ENCODE data around the gene OR4N2. TPM values are rescaled to one million over a fixed set of nuclear protein-coding genes. Genes with fewer than 3 reads are reported as not detected.
"Not testable (repeated sequence)": the region's sequence is repeated elsewhere in the genome, so short reads cannot be mapped to it uniquely, and the experiment has no call there.

Gene OR4N2, protein sequence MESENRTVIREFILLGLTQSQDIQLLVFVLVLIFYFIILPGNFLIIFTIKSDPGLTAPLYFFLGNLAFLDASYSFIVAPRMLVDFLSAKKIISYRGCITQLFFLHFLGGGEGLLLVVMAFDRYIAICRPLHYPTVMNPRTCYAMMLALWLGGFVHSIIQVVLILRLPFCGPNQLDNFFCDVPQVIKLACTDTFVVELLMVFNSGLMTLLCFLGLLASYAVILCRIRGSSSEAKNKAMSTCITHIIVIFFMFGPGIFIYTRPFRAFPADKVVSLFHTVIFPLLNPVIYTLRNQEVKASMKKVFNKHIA
- not detected for total RNA-seq

DNA sequence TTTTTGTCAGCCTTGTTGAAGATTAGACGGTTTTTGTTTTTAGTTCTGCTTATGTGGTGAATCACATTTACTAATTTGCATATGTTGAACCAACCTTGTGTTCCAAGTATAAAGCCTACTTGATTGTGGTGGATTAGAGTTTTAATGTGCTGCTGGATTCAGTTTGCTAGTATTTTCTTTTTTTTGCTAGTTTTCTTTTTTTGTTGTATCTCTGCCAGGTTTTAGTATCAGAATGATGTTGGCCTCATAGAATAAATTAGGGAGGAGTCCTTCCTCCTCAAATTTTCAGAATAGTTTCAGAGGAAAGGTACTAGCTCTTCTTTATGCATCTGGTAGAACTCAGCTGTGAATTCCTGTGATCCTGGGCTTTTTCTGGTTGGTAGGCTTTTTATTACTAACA is at the start of gene OR4N2:
OR4N2 (plus strand) TSS at position 301 of the 400 bp plus-strand sequence. CDS start 23,679 bp downstream, outside the sequence.
- H3K4me1 ChIP-seq; H3K4me3 ChIP-seq; DNase-seq; H3K9me3 ChIP-seq; H3K27ac ChIP-seq; H3K27me3 ChIP-seq; ATAC-seq (ENCODE audit: low FRiP score in 2 of 2); H3K36me3 ChIP-seq: not testable (repeated sequence)
- 76 to 78% methylated on average over 1 of the region's 1 CpG for WGBS, 2 donors

DNA sequence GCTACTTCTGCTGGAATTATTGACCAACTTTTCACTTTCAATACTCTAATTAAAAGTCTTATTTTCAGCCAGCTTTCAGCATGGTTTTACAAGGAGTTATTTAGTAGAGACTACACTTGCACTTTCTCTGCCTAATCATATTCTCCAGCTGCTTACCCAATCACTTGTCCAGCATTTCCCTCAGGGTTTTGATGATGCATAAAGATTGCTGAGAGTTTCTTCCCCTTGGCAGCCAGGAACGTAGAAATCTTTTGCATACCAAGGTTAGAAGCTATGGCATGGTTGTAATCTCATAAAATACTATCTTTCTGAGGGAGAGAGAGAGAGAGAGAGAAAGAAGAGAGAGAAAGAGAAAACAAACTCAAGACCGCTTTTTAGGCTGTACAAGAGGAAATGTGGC is 49.4 kb upstream of the OR4N2 start:
- no peak overlapping the region for H3K4me3 ChIP-seq
- H3K36me3 ChIP-seq: no peaks in the 10 kb centered on the region
- no peak for ATAC-seq (ENCODE audit: low FRiP score in 2 of 2)
- H3K27ac ChIP-seq: no peak overlapping the region
- no peak for TF ChIP-seq POLR2A (IDR thresholded peaks at IDR 0.05)
- TF ChIP-seq, protein P1, sequence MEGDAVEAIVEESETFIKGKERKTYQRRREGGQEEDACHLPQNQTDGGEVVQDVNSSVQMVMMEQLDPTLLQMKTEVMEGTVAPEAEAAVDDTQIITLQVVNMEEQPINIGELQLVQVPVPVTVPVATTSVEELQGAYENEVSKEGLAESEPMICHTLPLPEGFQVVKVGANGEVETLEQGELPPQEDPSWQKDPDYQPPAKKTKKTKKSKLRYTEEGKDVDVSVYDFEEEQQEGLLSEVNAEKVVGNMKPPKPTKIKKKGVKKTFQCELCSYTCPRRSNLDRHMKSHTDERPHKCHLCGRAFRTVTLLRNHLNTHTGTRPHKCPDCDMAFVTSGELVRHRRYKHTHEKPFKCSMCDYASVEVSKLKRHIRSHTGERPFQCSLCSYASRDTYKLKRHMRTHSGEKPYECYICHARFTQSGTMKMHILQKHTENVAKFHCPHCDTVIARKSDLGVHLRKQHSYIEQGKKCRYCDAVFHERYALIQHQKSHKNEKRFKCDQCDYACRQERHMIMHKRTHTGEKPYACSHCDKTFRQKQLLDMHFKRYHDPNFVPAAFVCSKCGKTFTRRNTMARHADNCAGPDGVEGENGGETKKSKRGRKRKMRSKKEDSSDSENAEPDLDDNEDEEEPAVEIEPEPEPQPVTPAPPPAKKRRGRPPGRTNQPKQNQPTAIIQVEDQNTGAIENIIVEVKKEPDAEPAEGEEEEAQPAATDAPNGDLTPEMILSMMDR (IDR thresholded peaks at IDR 0.05): no peak
- no peak for TF ChIP-seq EP300 (IDR thresholded peaks at IDR 0.05)
- TF ChIP-seq POLR2AphosphoS5 (IDR thresholded peaks at IDR 0.05): no peak
- no peak for DNase-seq
- 26 to 31% methylated on average over 2 of the region's 2 CpGs for WGBS, 2 donors
- H3K9me3 ChIP-seq: no peaks in the 10 kb centered on the region
- H3K4me1 ChIP-seq: no peaks in the 10 kb centered on the region
- H3K27me3 ChIP-seq: no peaks in the 10 kb centered on the region

DNA sequence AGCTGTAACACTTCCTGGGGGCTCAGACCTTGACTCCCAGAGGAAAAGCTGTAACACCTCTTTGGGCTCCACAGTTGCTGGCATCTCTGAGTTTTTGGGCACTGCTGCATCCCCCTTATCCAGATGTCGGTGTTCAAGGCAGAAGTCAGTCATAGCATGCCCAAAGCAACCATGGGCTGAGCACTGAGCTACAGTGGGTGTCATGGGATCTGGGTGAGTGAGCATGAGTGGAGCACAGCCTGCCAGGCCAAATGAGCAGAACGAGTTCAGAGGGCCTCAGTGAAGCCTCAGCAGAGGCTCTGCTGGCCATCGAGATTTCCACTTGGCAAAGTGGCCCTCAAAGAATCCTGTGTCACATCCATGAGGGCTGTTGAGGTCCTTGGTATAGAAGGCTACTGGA is 32.1 kb upstream of the OR4N2 start:
- ATAC-seq (ENCODE audit: low FRiP score in 2 of 2): peak; percentile 34 to 57
- not testable (repeated sequence) for H3K36me3 ChIP-seq
- WGBS, 2 donors: 40 to 58% methylated on average over 3 of the region's 3 CpGs

DNA sequence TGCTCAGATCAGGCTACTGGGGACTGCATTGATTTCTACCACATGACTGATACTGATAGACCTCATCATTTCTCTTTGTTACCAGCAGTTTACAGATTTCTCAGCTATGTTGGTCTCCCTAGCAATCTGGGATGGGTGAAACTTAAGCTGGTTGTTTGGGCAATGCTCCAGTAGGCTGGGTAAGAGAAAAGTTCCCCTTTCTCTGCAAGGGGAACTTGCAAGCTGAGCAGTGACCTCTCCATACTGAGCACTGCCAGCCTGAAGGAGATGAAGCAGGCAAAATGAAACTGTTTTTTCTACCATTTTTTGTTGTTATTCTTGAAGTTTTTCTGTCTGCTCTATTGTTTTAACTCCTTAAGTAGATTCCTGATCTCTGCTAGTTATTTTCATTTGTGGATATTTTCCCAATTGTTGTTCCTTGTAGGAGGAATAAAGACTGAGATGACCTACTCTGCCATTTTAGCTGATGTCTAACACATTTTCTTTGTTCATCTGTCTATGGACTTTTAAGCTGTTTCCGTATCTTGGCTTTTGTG is 31.6 kb upstream of the OR4N2 start:
- DNase-seq (no peak), ATAC-seq (ENCODE audit: low FRiP score in 2 of 2) (peak in 1 of 2 donors; percentile 75)
- H3K9me3 ChIP-seq: peaks cover 0 to 14% (median 3%) of the 10 kb centered on the region in 4 donors
- no peak overlapping the region for H3K27ac ChIP-seq
- no peak for TF ChIP-seq POLR2AphosphoS5 (IDR thresholded peaks at IDR 0.05)
- no peak for TF ChIP-seq POLR2A (IDR thresholded peaks at IDR 0.05)
- TF ChIP-seq, protein P1 (IDR thresholded peaks at IDR 0.05): no peak
- TF ChIP-seq EP300 (IDR thresholded peaks at IDR 0.05): no peak
- no peak overlapping the region for H3K4me3 ChIP-seq
- WGBS, 2 donors: 87 to 95% methylated on average over 1 of the region's 1 CpG
- H3K27me3 ChIP-seq: no peaks in the 10 kb centered on the region
- no peaks in the 10 kb centered on the region for H3K36me3 ChIP-seq
- no peaks in the 10 kb centered on the region for H3K4me1 ChIP-seq

More for the DNA sequence above, 32.1 kb upstream of the OR4N2 start:
- not testable (repeated sequence) for H3K27ac ChIP-seq, DNase-seq, H3K4me3 ChIP-seq, H3K27me3 ChIP-seq, H3K4me1 ChIP-seq
- peaks cover 0 to 14% (median 3%) of the 10 kb centered on the region in 4 donors for H3K9me3 ChIP-seq

DNA sequence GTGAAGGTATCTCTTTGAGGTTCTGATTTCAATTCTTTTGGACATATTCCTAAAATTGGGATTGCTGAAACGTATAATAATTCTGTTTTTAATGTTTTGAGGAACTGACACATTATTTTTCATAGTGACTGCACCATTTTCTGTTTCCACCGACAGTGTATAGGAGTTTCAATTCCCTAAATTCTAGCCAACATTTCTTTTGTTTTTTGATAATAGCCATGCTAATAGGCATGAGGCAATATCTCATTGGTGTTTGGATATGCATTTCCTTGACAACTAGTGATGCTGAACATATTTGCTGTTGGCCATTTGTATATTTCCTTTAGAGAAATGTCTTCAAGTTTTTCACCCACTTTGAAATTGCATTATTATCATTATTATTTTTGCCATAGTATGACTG is 31.1 kb upstream of the OR4N2 start:
- not testable (repeated sequence) for H3K27me3 ChIP-seq, H3K4me1 ChIP-seq, DNase-seq, H3K27ac ChIP-seq, H3K4me3 ChIP-seq, H3K36me3 ChIP-seq
- peaks cover 0 to 14% (median 3%) of the 10 kb centered on the region in 4 donors for H3K9me3 ChIP-seq
- 45 to 47% methylated on average over 2 of the region's 2 CpGs for WGBS, 2 donors
- peak in 1 of 2 donors; percentile 73 for ATAC-seq (ENCODE audit: low FRiP score in 2 of 2)

DNA sequence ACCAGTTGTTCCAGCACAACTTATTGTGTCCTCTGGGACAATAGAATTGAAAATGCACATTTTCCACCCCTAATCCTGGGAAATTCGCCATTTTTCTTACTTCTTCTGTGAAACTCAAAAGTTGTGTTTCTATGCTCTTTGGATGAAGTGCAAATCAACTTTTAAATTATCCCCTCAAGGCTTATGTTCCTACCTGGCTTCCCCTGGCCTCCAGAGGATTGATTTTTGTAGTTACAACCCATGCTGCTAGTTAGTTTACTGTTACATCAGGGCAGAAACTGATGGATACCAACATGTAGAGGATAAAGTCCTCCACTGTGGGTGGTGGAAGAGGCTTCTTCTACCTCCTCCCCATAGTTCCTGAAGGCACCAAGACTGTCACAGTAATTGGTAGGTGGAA is 30.4 kb upstream of the OR4N2 start, which contains the start of gene OR4M1:
OR4M1 (plus strand) TSS at position 301 of the 400 bp plus-strand sequence. CDS start 6,819 bp downstream, outside the sequence.
- WGBS, 2 donors: 14 to 17% methylated on average over 1 of the region's 1 CpG
- peaks cover 0 to 14% (median 3%) of the 10 kb centered on the region in 4 donors for H3K9me3 ChIP-seq
- not testable (repeated sequence) for H3K4me1 ChIP-seq; H3K36me3 ChIP-seq; DNase-seq; ATAC-seq (ENCODE audit: low FRiP score in 2 of 2); H3K4me3 ChIP-seq; H3K27ac ChIP-seq; H3K27me3 ChIP-seq

DNA sequence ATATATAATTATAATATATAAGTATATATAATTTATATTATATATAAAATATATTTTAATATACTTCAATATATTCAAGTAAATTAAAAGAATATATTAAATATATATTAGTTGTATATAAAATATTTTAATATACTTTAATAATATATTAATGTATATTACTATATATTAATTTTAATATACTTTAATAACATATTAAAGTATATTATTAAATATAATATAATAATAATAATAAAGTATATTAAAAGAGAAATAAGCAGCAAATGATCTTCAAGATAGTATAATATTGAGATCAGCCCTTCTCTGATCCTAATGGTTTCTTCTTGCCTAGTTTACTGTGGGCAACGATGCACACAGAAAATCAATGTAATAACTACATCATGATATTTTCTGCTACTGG is 28.0 kb upstream of the OR4N2 start:
- H3K4me1 ChIP-seq: no peaks in the 10 kb centered on the region
- ATAC-seq (ENCODE audit: low FRiP score in 2 of 2): no peak
- WGBS, 2 donors: 67 to 70% methylated on average over 1 of the region's 1 CpG

DNA sequence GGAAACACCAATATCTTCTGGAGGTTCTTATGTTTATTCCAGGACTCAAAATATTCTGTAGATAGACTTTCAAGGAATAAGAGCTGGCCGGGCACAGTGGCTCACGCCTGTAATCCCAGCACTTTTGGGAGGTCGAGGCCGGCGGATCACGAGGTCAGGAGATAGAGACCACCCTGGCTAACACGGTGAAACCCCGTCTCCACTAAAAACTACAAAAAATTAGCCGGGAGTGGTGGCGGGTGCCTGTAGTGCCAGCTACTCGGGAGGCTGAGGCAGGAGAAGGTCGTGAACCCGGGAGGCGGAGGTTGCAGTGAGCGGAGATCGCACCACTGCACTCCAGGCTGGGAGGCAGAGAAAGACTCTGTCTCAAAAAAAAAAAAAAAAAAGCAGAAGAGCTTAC is 17.7 kb upstream of the OR4N2 start:
- not testable (repeated sequence) for H3K9me3 ChIP-seq; H3K4me3 ChIP-seq; H3K27me3 ChIP-seq; H3K27ac ChIP-seq; H3K4me1 ChIP-seq; H3K36me3 ChIP-seq; ATAC-seq (ENCODE audit: low FRiP score in 2 of 2)
- WGBS, 2 donors: 81 to 83% methylated on average over 16 of the region's 16 CpGs
- peak in 1 of 2 donors; percentile 21 for DNase-seq

More for the DNA sequence above, 28.0 kb upstream of the OR4N2 start:
- DNase-seq: no peak
- Histone ChIP-seq H3K27me3 (no peaks in the 10 kb centered on the region), H3K4me3 (no peak overlapping the region), H3K9me3 (peaks cover 0 to 14% (median 3%) of the 10 kb centered on the region in 4 donors), H3K36me3 (no peaks in the 10 kb centered on the region), H3K27ac (no peak overlapping the region)
- TF ChIP-seq EP300 (IDR thresholded peaks at IDR 0.05) (no peak), POLR2AphosphoS5 (IDR thresholded peaks at IDR 0.05) (no peak), POLR2A (IDR thresholded peaks at IDR 0.05) (no peak)
- TF ChIP-seq, protein P1 (IDR thresholded peaks at IDR 0.05): no peak

DNA sequence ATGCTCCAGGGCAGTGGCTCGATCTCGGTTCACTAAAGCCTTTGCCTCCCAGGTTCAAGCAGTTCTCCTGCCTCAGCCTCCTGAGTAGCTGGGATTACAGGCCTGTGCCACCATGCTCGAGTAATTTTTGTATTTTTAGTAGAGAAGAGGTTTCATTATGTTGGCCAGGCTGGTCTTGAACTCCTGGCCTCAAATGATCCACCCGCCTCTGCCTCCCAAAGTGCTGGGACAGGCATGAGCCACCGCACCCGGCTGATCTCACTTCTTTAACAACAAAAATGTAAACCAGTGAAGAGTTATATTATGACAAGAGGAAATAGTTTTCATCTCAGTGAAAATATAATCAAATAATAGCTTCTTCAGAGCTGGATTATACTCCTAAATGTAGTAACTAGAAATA is 16.3 kb upstream of the OR4N2 start:
- H3K27ac ChIP-seq; H3K9me3 ChIP-seq; DNase-seq; H3K27me3 ChIP-seq; H3K36me3 ChIP-seq; H3K4me3 ChIP-seq; H3K4me1 ChIP-seq; ATAC-seq (ENCODE audit: low FRiP score in 2 of 2): not testable (repeated sequence)
- WGBS, 2 donors: 75 to 78% methylated on average over 6 of the region's 6 CpGs

Data from upper lobe of left lung (tissue), 6 donors.